ENCODE results near the gene RBM11. TPM values are rescaled to one million over a fixed set of nuclear protein-coding genes. Genes with fewer than 3 reads are reported as not detected.
A peak's percentile ranks its signal among the peaks of the same experiment; 100 is the strongest.

RBM11 gene
- total RNA-seq, 4 donors from 2014 or later: 0.75 to 2.4 TPM; not detected in 2

- TF ChIP-seq POLR2A (IDR thresholded peaks at IDR 0.05) (no peak), CTCF (IDR thresholded peaks at IDR 0.05) (no peak)
- no peak for DNase-seq (ENCODE audit: low spot score in 2 of 2)
- H3K4me3 ChIP-seq (ENCODE audit: low read depth, poor library complexity, severe bottlenecking): no peak overlapping the region
- intact Hi-C loops (cut with DNase I; ENCODE audit: low total_unique reads): no loop called here
- 68 to 69% methylated on average over 6 of the region's 6 CpGs for WGBS, 2 donors
These were observed 55.7 kb downstream of the RBM11 start for GRCh38 chr21:14271641-14272040.

- WGBS, 2 donors: 29 to 41% methylated on average over 31 to 38 of the region's 39 CpGs
- H3K4me3 ChIP-seq (ENCODE audit: low read depth, poor library complexity, severe bottlenecking): no peak overlapping the region
- TF ChIP-seq CTCF (IDR thresholded peaks at IDR 0.05) (no peak), POLR2A (IDR thresholded peaks at IDR 0.05) (no peak)
These were observed 58.0 kb downstream of the RBM11 start for GRCh38 chr21:14273736-14274538.

GRCh38 chr21:14275702-14276205 is 59.8 kb downstream of the RBM11 start:
- no peak for DNase-seq (ENCODE audit: low spot score in 2 of 2)
- intact Hi-C loops (cut with DNase I; ENCODE audit: low total_unique reads): no loop called here
- 76 to 80% methylated on average over 4 of the region's 4 CpGs for WGBS, 2 donors
- no peak overlapping the region for H3K4me3 ChIP-seq (ENCODE audit: low read depth, poor library complexity, severe bottlenecking)
- TF ChIP-seq POLR2A (IDR thresholded peaks at IDR 0.05) (no peak), CTCF (IDR thresholded peaks at IDR 0.05) (no peak)

More at GRCh38 chr21:14273736-14274538, 58.0 kb downstream of the RBM11 start:
- peak in 1 of 2 donors; percentile 83 for DNase-seq (ENCODE audit: low spot score in 2 of 2)
- intact Hi-C loops (cut with DNase I; ENCODE audit: low total_unique reads): no loop called here

Other genes with a start within 250 kb of the RBM11 start
- gene LIPI, start 5.2 kb upstream of the RBM11 start, total RNA-seq: not detected
- 1 to 10 TPM; 5.9 to 9.2 (median 7.1) TPM for gene HSPA13, start 167.0 kb downstream of the RBM11 start, total RNA-seq